GM04504 (cell line): ENCODE data around the gene SIGLEC1.
A peak's percentile ranks its signal among the peaks of the same experiment; 100 is the strongest.

Source experiments
- DNase-seq: peaks from one replicate; pipeline ENCODE4 v3.0.0-alpha.2; 2012; ENCODE audit warnings: low read depth

Gene SIGLEC1

GRCh38 chr20:3712279-3712873 is at the start of gene SIGLEC1:
Gene SIGLEC1 (minus strand): TSS chr20:3712600. CDS start chr20:3707128, 5,472 bp downstream.
- DNase-seq, result no peak

GRCh38 chr20:3760655-3761348 is 48.4 kb upstream of the SIGLEC1 start:
- DNase-seq, result no peak

- no peak for DNase-seq
Observed at GRCh38 chr20:3759884-3760283, 47.5 kb upstream of the SIGLEC1 start.

GRCh38 chr20:3759316-3759823 is 47.0 kb upstream of the SIGLEC1 start:
- DNase-seq, result no peak

GRCh38 chr20:3758566-3758965 is 46.2 kb upstream of the SIGLEC1 start:
- DNase-seq, result no peak

- DNase-seq, result no peak
Observed at GRCh38 chr20:3757268-3757667, 44.9 kb upstream of the SIGLEC1 start.

- DNase-seq, result no peak
Observed at GRCh38 chr20:3755814-3756480, 43.5 kb upstream of the SIGLEC1 start.

- DNase-seq, result no peak
Observed at GRCh38 chr20:3755269-3755668, 42.9 kb upstream of the SIGLEC1 start.

GRCh38 chr20:3754276-3754630 is 41.9 kb upstream of the SIGLEC1 start:
- no peak for DNase-seq

GRCh38 chr20:3753501-3754275 is 41.3 kb upstream of the SIGLEC1 start:
- no peak for DNase-seq

- peak; percentile 44 for DNase-seq
Observed at GRCh38 chr20:3753098-3753497, 40.7 kb upstream of the SIGLEC1 start.

GRCh38 chr20:3752386-3752759 is 40.0 kb upstream of the SIGLEC1 start:
- no peak for DNase-seq

- DNase-seq, result no peak
Observed at GRCh38 chr20:3751675-3752385, 39.4 kb upstream of the SIGLEC1 start.

GRCh38 chr20:3751305-3751674 is 38.9 kb upstream of the SIGLEC1 start:
- DNase-seq, result no peak

- no peak for DNase-seq
Observed at GRCh38 chr20:3749689-3750531, 37.5 kb upstream of the SIGLEC1 start.

- no peak for DNase-seq
Observed at GRCh38 chr20:3749087-3749688, 36.8 kb upstream of the SIGLEC1 start.

GRCh38 chr20:3748073-3748472 is 35.7 kb upstream of the SIGLEC1 start:
- DNase-seq, result no peak

- DNase-seq, result no peak
Observed at GRCh38 chr20:3747471-3747870, 35.1 kb upstream of the SIGLEC1 start.

- no peak for DNase-seq
Observed at GRCh38 chr20:3745686-3746173, 33.3 kb upstream of the SIGLEC1 start.
